ENCODE data around the gene SPSB4.

DNA sequence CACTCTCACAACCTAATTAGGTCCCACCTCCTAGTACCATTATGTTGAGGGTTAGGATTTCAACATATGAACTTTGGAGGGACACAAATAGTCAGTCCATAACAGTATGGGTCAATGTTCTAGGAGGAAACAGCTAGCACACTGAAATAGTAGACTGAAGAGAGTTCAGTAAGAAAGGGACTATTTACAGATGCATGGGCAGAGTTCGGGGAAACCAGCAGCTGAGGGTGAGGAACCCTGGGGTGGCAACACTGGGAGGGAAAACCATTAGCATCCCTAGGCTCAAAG lies 102.5 kb downstream of the SPSB4 start:
- TF ChIP-seq, protein P1, sequence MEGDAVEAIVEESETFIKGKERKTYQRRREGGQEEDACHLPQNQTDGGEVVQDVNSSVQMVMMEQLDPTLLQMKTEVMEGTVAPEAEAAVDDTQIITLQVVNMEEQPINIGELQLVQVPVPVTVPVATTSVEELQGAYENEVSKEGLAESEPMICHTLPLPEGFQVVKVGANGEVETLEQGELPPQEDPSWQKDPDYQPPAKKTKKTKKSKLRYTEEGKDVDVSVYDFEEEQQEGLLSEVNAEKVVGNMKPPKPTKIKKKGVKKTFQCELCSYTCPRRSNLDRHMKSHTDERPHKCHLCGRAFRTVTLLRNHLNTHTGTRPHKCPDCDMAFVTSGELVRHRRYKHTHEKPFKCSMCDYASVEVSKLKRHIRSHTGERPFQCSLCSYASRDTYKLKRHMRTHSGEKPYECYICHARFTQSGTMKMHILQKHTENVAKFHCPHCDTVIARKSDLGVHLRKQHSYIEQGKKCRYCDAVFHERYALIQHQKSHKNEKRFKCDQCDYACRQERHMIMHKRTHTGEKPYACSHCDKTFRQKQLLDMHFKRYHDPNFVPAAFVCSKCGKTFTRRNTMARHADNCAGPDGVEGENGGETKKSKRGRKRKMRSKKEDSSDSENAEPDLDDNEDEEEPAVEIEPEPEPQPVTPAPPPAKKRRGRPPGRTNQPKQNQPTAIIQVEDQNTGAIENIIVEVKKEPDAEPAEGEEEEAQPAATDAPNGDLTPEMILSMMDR (conservative IDR thresholded peaks at IDR 0.05; ENCODE audit: low read length): no peak
- no peak for TF ChIP-seq EZH2phosphoT487 (IDR thresholded peaks at IDR 0.05; ENCODE audit: borderline replicate concordance, low read depth, low read length)
